Astrocyte (in vitro differentiated cells and primary cell): ENCODE results near the gene IGFBP7. TPM values are rescaled to one million over a fixed set of nuclear protein-coding genes. Genes with fewer than 3 reads are reported as not detected.

Experiments
- DNase-seq: peaks from one replicate; pipeline ENCODE4 v3.0.0-alpha.2; 2010; ENCODE audit warnings: low read depth
- FAIRE-seq: peaks from 2 replicates; lab custom pipeline; 2011; peaks lifted over from hg19 to GRCh38; lab: Jason Lieb, UNC
- H2AFZ ChIP-seq: 2 replicates; pipeline ENCODE4 v1.6.0; 2012; ENCODE audit warnings: low read depth, low read length, inconsistent platforms
- H3K27ac ChIP-seq: 2 replicates; pipeline ENCODE4 v1.5.1; 2011; ENCODE audit warnings: low read depth, low read length, inconsistent platforms
- H3K27me3 ChIP-seq: 2 replicates; pipeline ENCODE4 v1.6.0; 2011; ENCODE audit warnings: low read length, inconsistent platforms; ENCODE audit not compliant: insufficient read depth
- H3K36me3 ChIP-seq: 2 replicates; pipeline ENCODE4 v1.5.1; 2011; ENCODE audit warnings: low read length, inconsistent platforms; ENCODE audit not compliant: insufficient read depth
- H3K4me1 ChIP-seq: 2 replicates; pipeline ENCODE4 v1.5.1; 2011; ENCODE audit warnings: low read length, inconsistent platforms; ENCODE audit not compliant: insufficient read depth
- H3K4me2 ChIP-seq: 2 replicates; pipeline ENCODE4 v1.6.0; 2012; ENCODE audit warnings: low read length, inconsistent platforms
- H3K4me3 ChIP-seq: 2 replicates; pipeline ENCODE4 v1.5.1; 2011; ENCODE audit warnings: low read depth, mild to moderate bottlenecking, low read length, inconsistent platforms; ENCODE audit not compliant: insufficient read depth
- H3K79me2 ChIP-seq: 2 replicates; pipeline ENCODE4 v1.6.0; 2012; ENCODE audit warnings: mild to moderate bottlenecking, low read length, inconsistent platforms; ENCODE audit not compliant: insufficient read depth
- H3K9ac ChIP-seq: 2 replicates; pipeline ENCODE4 v1.6.0; 2012; ENCODE audit warnings: mild to moderate bottlenecking, low read length, inconsistent platforms
- H3K9me3 ChIP-seq: 2 replicates; pipeline ENCODE4 v1.5.1; 2012; ENCODE audit warnings: low read depth, mild to moderate bottlenecking, low read length, inconsistent platforms; ENCODE audit not compliant: insufficient read depth
- H4K20me1 ChIP-seq: 2 replicates; pipeline ENCODE4 v1.6.0; 2012; ENCODE audit warnings: low read length, inconsistent platforms; ENCODE audit not compliant: insufficient read depth
- H3K27ac Mint-ChIP-seq: one replicate; pipeline ENCODE4 v1.8.0; 2021; ENCODE audit warnings: mild to moderate bottlenecking, mixed read lengths; ENCODE audit not compliant: unreplicated experiment
- H3K27me3 Mint-ChIP-seq: one replicate; pipeline ENCODE4 v1.8.0; 2021; ENCODE audit warnings: low read depth, mixed read lengths; ENCODE audit not compliant: unreplicated experiment
- H3K36me3 Mint-ChIP-seq: one replicate; pipeline ENCODE4 v1.8.0; 2021; ENCODE audit warnings: low read depth, mixed read lengths; ENCODE audit not compliant: unreplicated experiment
- H3K4me1 Mint-ChIP-seq: one replicate; pipeline ENCODE4 v1.8.0; 2021; ENCODE audit warnings: low read depth, mixed read lengths; ENCODE audit not compliant: unreplicated experiment
- H3K4me3 Mint-ChIP-seq: one replicate; pipeline ENCODE4 v1.8.0; 2021; ENCODE audit warnings: mild to moderate bottlenecking, moderate library complexity, mixed read lengths; ENCODE audit not compliant: unreplicated experiment
- H3K9me3 Mint-ChIP-seq: one replicate; pipeline ENCODE4 v1.8.0; 2021; ENCODE audit warnings: mild to moderate bottlenecking, mixed read lengths; ENCODE audit not compliant: unreplicated experiment
- EZH2 ChIP-seq: IDR thresholded peaks from 2 replicates; pipeline ENCODE4 v1.6.1; 2012; ENCODE audit warnings: mild to moderate bottlenecking, low read length, inconsistent platforms; ENCODE audit not compliant: insufficient read depth
- total RNA-seq: library from RNA; stranded (reverse); gene quantifications from 2 replicates; pipeline ENCODE4 v1.2.1, GENCODE V29; 2021
- TF ChIP-seq, protein P1 (sequence below): IDR thresholded peaks from 2 replicates; pipeline ENCODE4 v1.5.1; 2011; ENCODE audit warnings: low read depth, mild to moderate bottlenecking, inconsistent platforms, low read length, moderate library complexity; ENCODE audit not compliant: insufficient read depth

Gene IGFBP7
- total RNA-seq, 1 donor from 2014 or later: 930 TPM

DNA sequence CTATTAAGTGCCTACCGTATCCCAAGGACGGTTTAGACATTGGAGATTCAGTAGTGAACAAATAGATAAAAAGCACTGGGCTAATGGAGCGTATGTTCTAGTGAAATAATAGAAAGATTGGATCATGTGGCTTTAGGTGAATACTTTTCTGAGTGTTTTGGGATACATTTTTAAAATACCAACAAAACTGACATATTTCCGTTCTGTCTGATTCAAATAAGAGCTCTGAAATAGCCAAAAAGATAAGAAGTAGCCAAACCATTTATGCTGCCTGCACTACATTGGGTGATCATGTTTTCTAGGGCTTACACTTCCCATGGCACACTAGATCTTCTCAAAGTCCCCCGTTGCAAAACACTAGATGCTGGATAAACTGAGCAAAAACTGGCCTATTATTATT is 14.2 kb downstream of the IGFBP7 start:
- Histone ChIP-seq H3K4me1 (peaks cover 51% of the 10 kb centered on the region), H2AFZ (no peak overlapping the region), H3K9ac (peak overlapping the region; percentile 54), H3K27ac (peak overlapping the region; percentile 76), H3K79me2 (peaks cover 95% of the 10 kb centered on the region), H3K9me3 (no peaks in the 10 kb centered on the region), H3K27me3 (no peaks in the 10 kb centered on the region), H4K20me1 (no peaks in the 10 kb centered on the region), H3K4me3 (peak overlapping the region; percentile 11), H3K36me3 (peaks cover 25% of the 10 kb centered on the region), H3K4me2 (peak overlapping the region; percentile 35)
- Mint-ChIP-seq H3K4me3 (no peak overlapping the region), H3K9me3 (no peaks in the 10 kb centered on the region), H3K36me3 (peaks cover 19% of the 10 kb centered on the region), H3K27ac (peak overlapping the region; percentile 94), H3K27me3 (no peaks in the 10 kb centered on the region), H3K4me1 (peaks cover 83% of the 10 kb centered on the region)
- no peak for TF ChIP-seq EZH2
- TF ChIP-seq, protein P1, sequence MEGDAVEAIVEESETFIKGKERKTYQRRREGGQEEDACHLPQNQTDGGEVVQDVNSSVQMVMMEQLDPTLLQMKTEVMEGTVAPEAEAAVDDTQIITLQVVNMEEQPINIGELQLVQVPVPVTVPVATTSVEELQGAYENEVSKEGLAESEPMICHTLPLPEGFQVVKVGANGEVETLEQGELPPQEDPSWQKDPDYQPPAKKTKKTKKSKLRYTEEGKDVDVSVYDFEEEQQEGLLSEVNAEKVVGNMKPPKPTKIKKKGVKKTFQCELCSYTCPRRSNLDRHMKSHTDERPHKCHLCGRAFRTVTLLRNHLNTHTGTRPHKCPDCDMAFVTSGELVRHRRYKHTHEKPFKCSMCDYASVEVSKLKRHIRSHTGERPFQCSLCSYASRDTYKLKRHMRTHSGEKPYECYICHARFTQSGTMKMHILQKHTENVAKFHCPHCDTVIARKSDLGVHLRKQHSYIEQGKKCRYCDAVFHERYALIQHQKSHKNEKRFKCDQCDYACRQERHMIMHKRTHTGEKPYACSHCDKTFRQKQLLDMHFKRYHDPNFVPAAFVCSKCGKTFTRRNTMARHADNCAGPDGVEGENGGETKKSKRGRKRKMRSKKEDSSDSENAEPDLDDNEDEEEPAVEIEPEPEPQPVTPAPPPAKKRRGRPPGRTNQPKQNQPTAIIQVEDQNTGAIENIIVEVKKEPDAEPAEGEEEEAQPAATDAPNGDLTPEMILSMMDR: no peak
- FAIRE-seq: peak; percentile 67
- DNase-seq: peak; percentile 78

DNA sequence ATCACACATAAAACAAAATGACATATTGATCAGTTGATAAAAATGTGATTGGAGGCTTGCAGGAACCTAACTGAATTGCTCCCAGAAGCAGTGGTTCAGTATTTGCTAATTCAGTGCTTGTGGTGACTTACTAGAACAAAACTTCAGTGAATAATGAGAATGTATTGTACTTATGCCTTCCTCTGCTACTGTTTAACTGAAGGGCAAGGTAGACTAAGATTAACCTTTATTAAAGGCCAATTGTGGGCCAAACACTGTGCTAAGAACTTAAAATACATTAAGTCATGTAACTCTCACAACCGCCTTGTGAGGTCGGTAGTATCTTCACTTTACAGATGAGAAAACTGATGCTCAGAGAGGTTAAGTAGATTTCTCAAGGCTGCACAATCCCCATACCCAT is 14.9 kb downstream of the IGFBP7 start:
- peak overlapping the region; percentile 54 for H3K9ac ChIP-seq
- H4K20me1 ChIP-seq: no peaks in the 10 kb centered on the region
- TF ChIP-seq EZH2: no peak
- TF ChIP-seq, protein P1: no peak
- H3K36me3 ChIP-seq: peaks cover 26% of the 10 kb centered on the region
- H3K4me3 ChIP-seq: no peak overlapping the region
- peak overlapping the region; percentile 76 for H3K27ac ChIP-seq
- no peaks in the 10 kb centered on the region for H3K9me3 Mint-ChIP-seq
- peak overlapping the region; percentile 94 for H3K27ac Mint-ChIP-seq
- no peak overlapping the region for H3K4me3 Mint-ChIP-seq
- peak overlapping the region; percentile 35 for H3K4me2 ChIP-seq
- no peak for FAIRE-seq
- DNase-seq: no peak
- peaks cover 95% of the 10 kb centered on the region for H3K79me2 ChIP-seq
- no peaks in the 10 kb centered on the region for H3K27me3 Mint-ChIP-seq
- no peaks in the 10 kb centered on the region for H3K9me3 ChIP-seq
- H2AFZ ChIP-seq: no peak overlapping the region
- H3K36me3 Mint-ChIP-seq: peaks cover 22% of the 10 kb centered on the region
- peaks cover 48% of the 10 kb centered on the region for H3K4me1 ChIP-seq
- no peaks in the 10 kb centered on the region for H3K27me3 ChIP-seq
- peaks cover 81% of the 10 kb centered on the region for H3K4me1 Mint-ChIP-seq

DNA sequence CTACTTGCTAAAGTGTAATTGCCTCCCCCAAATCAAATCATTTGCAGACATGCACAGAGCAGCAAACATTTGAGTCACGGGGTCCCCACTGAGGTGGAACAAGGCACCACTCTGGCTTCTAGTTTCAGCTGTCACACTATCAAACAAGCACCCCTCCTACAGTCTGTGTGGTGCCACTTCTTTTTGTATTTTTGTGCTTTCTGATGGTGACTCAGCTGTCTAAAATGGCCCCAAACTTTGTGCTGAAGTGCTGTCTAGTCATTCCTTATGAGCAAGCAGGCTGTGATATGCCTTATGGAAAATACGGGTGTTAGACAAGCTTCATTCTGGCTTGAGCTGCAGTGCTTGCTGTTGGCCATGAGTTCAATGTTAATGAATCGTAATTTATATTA is 15.4 kb downstream of the IGFBP7 start:
- Mint-ChIP-seq H3K9me3 (no peaks in the 10 kb centered on the region), H3K36me3 (peaks cover 23% of the 10 kb centered on the region), H3K27ac (peak overlapping the region; percentile 94), H3K4me1 (peaks cover 85% of the 10 kb centered on the region), H3K27me3 (no peaks in the 10 kb centered on the region), H3K4me3 (no peak overlapping the region)
- Histone ChIP-seq H3K9me3 (no peaks in the 10 kb centered on the region), H3K4me2 (peak overlapping the region; percentile 35), H3K4me1 (peaks cover 48% of the 10 kb centered on the region), H3K4me3 (no peak overlapping the region), H3K27me3 (no peaks in the 10 kb centered on the region), H3K9ac (peak overlapping the region; percentile 54), H3K36me3 (peaks cover 30% of the 10 kb centered on the region), H2AFZ (no peak overlapping the region), H3K79me2 (peaks cover 95% of the 10 kb centered on the region), H4K20me1 (no peaks in the 10 kb centered on the region), H3K27ac (peak overlapping the region; percentile 76)
- TF ChIP-seq, protein P1: peak; percentile 7
- TF ChIP-seq EZH2: no peak
- peak; percentile 92 for FAIRE-seq
- peak; percentile 85 for DNase-seq
